ENCODE data around the gene NEMF.

DNA sequence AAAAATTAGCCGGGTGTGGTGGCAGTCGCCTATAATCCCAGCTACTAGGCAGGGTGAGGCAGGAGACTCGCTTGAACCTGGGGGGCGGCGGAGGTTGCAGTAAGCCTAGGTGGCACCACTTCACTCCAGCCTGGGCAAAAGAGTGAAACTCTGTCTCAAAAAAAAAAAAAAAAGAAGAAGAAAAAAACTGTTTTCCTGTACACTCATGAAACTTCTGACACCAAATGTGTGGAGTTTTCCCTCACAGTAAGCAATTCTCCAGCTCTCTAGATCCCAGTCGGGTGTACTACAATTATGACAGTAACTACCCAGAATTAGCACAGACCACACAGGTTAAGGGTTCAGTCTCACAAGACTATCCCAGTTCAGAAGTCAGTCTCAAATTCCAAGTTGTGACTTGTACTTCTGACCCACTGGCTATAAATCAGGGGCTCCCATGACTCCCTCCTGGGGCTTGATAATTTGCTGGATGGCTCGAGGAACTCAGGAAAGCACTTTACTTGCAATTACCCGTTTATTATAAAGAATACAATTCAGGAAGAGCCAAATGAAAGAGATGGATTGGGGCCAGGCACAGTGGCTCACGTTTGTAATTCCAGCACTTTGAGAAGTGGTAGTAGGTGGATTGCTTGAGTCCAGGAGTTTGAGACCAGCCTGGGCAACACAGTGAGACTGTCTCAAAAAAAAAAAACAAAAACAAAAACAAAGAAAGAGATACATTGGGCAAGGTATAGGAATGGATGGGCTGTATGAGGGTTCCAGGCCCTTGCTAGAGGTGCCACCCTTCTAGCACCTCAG lies 27.9 kb upstream of the NEMF start:
- no peak for TF ChIP-seq POLR2A (IDR thresholded peaks at IDR 0.05; ENCODE audit: low read length)
- TF ChIP-seq GATA1 (IDR thresholded peaks at IDR 0.05; ENCODE audit: low read depth, low read length), result no peak

All from erythroblast (primary cell).